Fibroblast of lung (primary cell): ENCODE data around the gene KIAA0586.
"Not testable (repeated sequence)": the region's sequence is repeated elsewhere in the genome, so short reads cannot be mapped to it uniquely, and the experiment has no call there.

Experiments used
- EZH2 ChIP-seq: IDR thresholded peaks from 2 replicates; pipeline ENCODE4 v1.5.1; 2012; ENCODE audit warnings: low read length, control low read depth, mild to moderate bottlenecking; ENCODE audit errors: missing control alignments
- TF ChIP-seq, protein P1 (sequence below), 2 donors: IDR thresholded peaks in 1 of 2; conservative IDR thresholded peaks in 1 of 2; 1 replicate in 1 of 2; 2 replicates in 1 of 2; pipeline ENCODE4 v1.5.1; 2011 to 2012; ENCODE audit warnings: low read length in 2 of 2, control low read depth in 1 of 2, inconsistent platforms in 1 of 2, low read depth in 1 of 2, mild to moderate bottlenecking in 1 of 2

DNA sequence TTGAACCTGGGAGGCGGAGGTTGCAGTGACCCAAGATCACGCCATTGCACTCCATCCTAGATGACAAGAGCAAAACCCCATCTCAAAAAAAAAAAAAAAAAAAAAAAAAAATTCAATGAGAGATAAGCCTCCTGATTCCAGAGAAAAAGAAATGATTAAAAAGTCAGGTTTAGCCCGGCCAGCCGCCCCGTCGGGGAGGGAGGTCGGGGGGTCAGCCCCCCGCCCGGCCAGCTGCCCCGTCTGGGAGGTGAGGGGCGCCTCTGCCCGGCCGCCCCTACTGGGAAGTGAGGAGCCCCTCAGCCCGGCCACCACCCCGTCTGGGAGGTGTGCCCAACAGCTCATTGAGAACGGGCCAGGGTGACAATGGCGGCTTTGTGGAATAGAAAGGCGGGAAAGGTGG is 160.8 kb downstream of the KIAA0586 start:
- TF ChIP-seq, protein P1, sequence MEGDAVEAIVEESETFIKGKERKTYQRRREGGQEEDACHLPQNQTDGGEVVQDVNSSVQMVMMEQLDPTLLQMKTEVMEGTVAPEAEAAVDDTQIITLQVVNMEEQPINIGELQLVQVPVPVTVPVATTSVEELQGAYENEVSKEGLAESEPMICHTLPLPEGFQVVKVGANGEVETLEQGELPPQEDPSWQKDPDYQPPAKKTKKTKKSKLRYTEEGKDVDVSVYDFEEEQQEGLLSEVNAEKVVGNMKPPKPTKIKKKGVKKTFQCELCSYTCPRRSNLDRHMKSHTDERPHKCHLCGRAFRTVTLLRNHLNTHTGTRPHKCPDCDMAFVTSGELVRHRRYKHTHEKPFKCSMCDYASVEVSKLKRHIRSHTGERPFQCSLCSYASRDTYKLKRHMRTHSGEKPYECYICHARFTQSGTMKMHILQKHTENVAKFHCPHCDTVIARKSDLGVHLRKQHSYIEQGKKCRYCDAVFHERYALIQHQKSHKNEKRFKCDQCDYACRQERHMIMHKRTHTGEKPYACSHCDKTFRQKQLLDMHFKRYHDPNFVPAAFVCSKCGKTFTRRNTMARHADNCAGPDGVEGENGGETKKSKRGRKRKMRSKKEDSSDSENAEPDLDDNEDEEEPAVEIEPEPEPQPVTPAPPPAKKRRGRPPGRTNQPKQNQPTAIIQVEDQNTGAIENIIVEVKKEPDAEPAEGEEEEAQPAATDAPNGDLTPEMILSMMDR (conservative IDR thresholded peaks at IDR 0.05 in 1 of 2, IDR thresholded peaks at IDR 0.05 in 1 of 2; ENCODE audit: low read depth in 1 of 2, low read length in 2 of 2), result not testable (repeated sequence)
- TF ChIP-seq EZH2, result not testable (repeated sequence)
